Ascending aorta (tissue), 2 donors: ENCODE data around the gene SMCO4. TPM values are rescaled to one million over a fixed set of nuclear protein-coding genes. Genes with fewer than 3 reads are reported as not detected.
A peak's percentile ranks its signal among the peaks of the same experiment; 100 is the strongest.

Experiments used
- DNase-seq, 2 donors: peaks; one replicate each; pipeline ENCODE4 v3.0.0-alpha.2; 2019; ENCODE audit warnings: low spot score in 2 of 2
- H3K27ac ChIP-seq, 2 donors: fragments of 200-600 bp; sonication (generic); one replicate each; pipeline ENCODE4 v1.5.1; 2016 to 2017; ENCODE audit warnings: mild to moderate bottlenecking in 1 of 2
- H3K27me3 ChIP-seq: fragments of 200-600 bp; sonication (generic); one replicate; pipeline ENCODE4 v1.5.1; 2017
- H3K36me3 ChIP-seq, 2 donors: fragments of 200-600 bp; sonication (generic); one replicate each; pipeline ENCODE4 v1.5.1; 2016
- H3K4me1 ChIP-seq, 2 donors: fragments of 200-600 bp; sonication (generic); one replicate each; pipeline ENCODE4 v1.5.1; 2016 to 2017; ENCODE audit warnings: mild to moderate bottlenecking in 1 of 2
- H3K4me3 ChIP-seq, 2 donors: fragments of 200-600 bp; sonication (generic); one replicate each; pipeline ENCODE4 v1.5.1; 2016 to 2017; ENCODE audit warnings: mild to moderate bottlenecking in 1 of 2
- H3K9me3 ChIP-seq, 2 donors: fragments of 200-600 bp; sonication (generic); one replicate each; pipeline ENCODE4 v1.5.1; 2016
- intact Hi-C: fragments of 100-400 bp; cut with DNase I; formaldehyde crosslinking; loops from one replicate; pipeline ENCODE4 v1.15.1; 2023
- total RNA-seq: library from RNA; depleted of rRNA; stranded (reverse); fragments of >200 nt; gene quantifications from one replicate; pipeline ENCODE4 v1.1.0, GENCODE V29; 2016
- TF ChIP-seq, protein P1 (sequence below), 3 experiments: fragments of 200-600 bp in 2 of 3; fragments of 450-650 bp in 1 of 3; sonication (generic) in 2 of 3; IDR thresholded peaks; one replicate each; pipeline ENCODE4 v1.5.1; 2016 to 2019; ENCODE audit warnings: antibody characterized with exemption in 3 of 3, mild to moderate bottlenecking in 1 of 3, moderate library complexity in 1 of 3

SMCO4 gene
- total RNA-seq, 1 donor from 2014 or later, result 89.2 TPM

DNA sequence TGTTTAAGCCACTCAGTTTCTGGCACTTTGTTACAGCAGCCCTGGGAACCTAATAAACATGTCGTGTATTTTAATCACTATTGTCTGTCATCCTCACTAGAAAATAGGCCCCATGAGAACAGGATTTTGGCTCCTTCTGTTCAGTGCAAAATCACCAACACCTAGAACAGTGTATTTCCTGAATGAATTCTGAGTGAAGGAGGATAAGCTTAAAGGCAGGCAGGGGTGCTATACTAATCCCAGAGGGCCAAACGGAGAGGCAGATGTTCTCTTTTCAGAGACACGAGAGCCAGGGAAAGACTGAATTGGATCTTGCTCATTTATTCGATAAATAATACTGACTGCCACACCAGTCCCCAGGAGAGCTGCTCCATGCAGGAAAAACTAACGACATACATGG, 10.4 kb downstream of the SMCO4 start:
- H3K4me1 ChIP-seq, result peaks cover 23 to 37% of the 10 kb centered on the region in 2 donors
- intact Hi-C loops, result loop anchor here (10.0 kb wide), 1 partner anchor 962 kb away; the partner anchor contains the start of genes ANKRD49 and MRE11
- H3K9me3 ChIP-seq, result no peaks in the 10 kb centered on the region

DNA sequence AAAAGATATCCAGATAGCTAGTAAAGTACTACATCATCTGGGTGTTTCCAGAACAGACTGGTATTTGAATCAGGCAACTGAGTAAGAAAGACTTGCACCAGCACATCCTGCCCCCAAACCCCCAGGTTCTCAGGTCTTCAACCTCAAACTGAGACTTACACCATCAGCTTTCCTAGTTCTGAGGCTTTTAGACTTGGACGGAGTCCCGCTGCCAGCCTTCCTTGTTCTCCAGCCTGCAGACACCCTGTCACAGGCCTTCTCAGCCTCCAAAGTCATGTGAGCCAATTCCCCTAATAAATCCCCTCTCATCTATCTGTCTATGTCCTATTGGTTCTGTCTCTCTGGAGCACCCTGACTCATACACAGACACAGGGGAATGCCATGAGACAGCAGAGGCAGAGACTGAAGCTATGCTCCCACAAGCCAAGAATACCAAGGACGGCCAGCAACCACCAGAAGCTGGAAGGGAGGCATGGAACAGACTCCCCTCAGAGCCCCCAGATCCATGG, 10.9 kb downstream of the SMCO4 start:
- no peaks in the 10 kb centered on the region for H3K9me3 ChIP-seq
- H3K27ac ChIP-seq, result no peak overlapping the region
- DNase-seq, result no peak
- no peak overlapping the region for H3K4me3 ChIP-seq
- intact Hi-C loops, result loop anchor here (10.0 kb wide), 1 partner anchor 962 kb away; the partner anchor contains the start of genes ANKRD49 and MRE11
- no peaks in the 10 kb centered on the region for H3K27me3 ChIP-seq
- no peaks in the 10 kb centered on the region for H3K36me3 ChIP-seq
- TF ChIP-seq, protein P1, sequence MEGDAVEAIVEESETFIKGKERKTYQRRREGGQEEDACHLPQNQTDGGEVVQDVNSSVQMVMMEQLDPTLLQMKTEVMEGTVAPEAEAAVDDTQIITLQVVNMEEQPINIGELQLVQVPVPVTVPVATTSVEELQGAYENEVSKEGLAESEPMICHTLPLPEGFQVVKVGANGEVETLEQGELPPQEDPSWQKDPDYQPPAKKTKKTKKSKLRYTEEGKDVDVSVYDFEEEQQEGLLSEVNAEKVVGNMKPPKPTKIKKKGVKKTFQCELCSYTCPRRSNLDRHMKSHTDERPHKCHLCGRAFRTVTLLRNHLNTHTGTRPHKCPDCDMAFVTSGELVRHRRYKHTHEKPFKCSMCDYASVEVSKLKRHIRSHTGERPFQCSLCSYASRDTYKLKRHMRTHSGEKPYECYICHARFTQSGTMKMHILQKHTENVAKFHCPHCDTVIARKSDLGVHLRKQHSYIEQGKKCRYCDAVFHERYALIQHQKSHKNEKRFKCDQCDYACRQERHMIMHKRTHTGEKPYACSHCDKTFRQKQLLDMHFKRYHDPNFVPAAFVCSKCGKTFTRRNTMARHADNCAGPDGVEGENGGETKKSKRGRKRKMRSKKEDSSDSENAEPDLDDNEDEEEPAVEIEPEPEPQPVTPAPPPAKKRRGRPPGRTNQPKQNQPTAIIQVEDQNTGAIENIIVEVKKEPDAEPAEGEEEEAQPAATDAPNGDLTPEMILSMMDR (IDR thresholded peaks at IDR 0.05), result no peak
- H3K4me1 ChIP-seq, result peaks cover 18 to 34% of the 10 kb centered on the region in 2 donors

More for the DNA sequence above, 10.4 kb downstream of the SMCO4 start:
- Histone ChIP-seq H3K36me3 (no peaks in the 10 kb centered on the region), H3K27me3 (no peaks in the 10 kb centered on the region), H3K4me3 (no peak overlapping the region), H3K27ac (no peak overlapping the region)
- DNase-seq, result no peak
- TF ChIP-seq, protein P1 (IDR thresholded peaks at IDR 0.05), result no peak

DNA sequence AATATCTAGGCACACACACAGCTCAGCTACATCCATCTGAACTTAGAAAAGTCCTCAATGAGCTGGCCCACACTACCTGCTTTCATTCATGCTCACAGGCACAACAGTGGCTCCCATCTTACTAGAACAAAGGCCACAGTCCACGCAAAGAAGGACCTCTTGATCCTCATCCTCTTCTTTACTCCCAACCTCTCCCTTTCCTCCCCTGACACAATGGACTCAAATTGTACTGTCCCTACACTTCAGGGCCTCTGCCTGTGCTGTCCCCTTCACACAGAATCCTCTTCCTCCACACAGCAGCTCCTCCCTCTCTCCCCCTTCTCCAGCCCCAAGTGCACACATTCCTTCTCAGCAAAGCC, 12.7 kb downstream of the SMCO4 start:
- TF ChIP-seq, protein P1 (IDR thresholded peaks at IDR 0.05), result no peak
- peak overlapping the region; percentile 78 to 85 for H3K27ac ChIP-seq
- no peak for DNase-seq
- intact Hi-C loops, result loop anchor here (10.0 kb wide), 1 partner anchor 964 kb away; the partner anchor contains the start of genes ANKRD49 and MRE11
- no peaks in the 10 kb centered on the region for H3K36me3 ChIP-seq
- no peaks in the 10 kb centered on the region for H3K27me3 ChIP-seq
- H3K4me1 ChIP-seq, result peaks cover 10 to 24% of the 10 kb centered on the region in 2 donors
- H3K4me3 ChIP-seq, result no peak overlapping the region
- no peaks in the 10 kb centered on the region for H3K9me3 ChIP-seq

DNA sequence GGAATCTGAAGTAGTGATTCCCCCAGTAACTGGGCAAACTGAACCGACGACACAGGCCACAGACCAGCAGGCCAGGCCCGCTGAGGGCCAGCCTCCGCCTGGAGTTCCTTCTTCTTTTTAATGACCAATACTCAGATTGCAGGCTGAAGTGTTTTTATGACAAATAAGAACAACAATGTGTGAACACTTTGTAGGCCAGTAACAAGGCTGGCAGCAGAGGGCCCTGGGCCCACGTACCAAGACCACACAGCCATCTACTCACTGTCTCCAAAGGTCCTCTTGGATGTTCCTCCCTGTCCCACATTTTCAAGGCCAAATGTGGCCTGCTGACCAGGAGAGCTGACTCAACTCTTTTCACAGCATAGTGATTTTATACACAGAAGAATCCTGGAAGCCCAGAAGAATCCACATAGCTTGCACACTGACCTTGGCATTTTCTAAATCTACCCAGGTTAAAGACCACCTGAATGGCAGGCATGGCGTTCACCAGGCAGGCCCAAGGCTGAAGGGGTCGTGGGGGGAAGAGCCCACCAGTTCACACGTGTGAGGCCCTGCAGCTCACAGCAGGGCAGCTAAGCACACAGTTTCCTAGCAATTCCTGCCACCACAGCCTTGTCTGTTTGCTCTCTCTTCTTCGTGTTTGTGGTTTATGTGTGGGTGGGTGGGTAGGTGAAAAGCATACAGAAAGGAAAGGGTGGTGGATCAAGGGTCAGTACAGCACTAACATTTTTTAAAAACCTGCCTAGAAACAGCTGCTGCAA, 13.3 kb downstream of the SMCO4 start:
- no peaks in the 10 kb centered on the region for H3K9me3 ChIP-seq
- H3K4me1 ChIP-seq, result peaks cover 13 to 24% of the 10 kb centered on the region in 2 donors
- H3K36me3 ChIP-seq, result no peaks in the 10 kb centered on the region
- TF ChIP-seq, protein P1 (IDR thresholded peaks at IDR 0.05), result no peak
- H3K27ac ChIP-seq, result peak overlapping the region; percentile 78 to 85
- no peak overlapping the region for H3K4me3 ChIP-seq
- DNase-seq, result no peak
- H3K27me3 ChIP-seq, result no peaks in the 10 kb centered on the region
- intact Hi-C loops, result loop anchor here (5.0 to 10.0 kb wide), 2 partner anchors 42 to 965 kb away; partner anchors contain the start of genes ANKRD49 and MRE11

GRCh38 chr11:93528757-93529645, 14.2 kb downstream of the SMCO4 start:
- no peaks in the 10 kb centered on the region for H3K9me3 ChIP-seq
- peaks cover 13 to 24% of the 10 kb centered on the region in 2 donors for H3K4me1 ChIP-seq
- no peaks in the 10 kb centered on the region for H3K36me3 ChIP-seq
- TF ChIP-seq, protein P1 (IDR thresholded peaks at IDR 0.05), result no peak
- DNase-seq, result no peak
- intact Hi-C loops, result loop anchor here (5.0 kb wide), 1 partner anchor 43 kb away; no protein-coding TSS in a partner anchor
- H3K27me3 ChIP-seq, result no peaks in the 10 kb centered on the region
- H3K27ac ChIP-seq, result peak overlapping the region; percentile 78 to 85
- no peak overlapping the region for H3K4me3 ChIP-seq
